ENCODE results near the gene WDR62. TPM values are rescaled to one million over a fixed set of nuclear protein-coding genes. Genes with fewer than 3 reads are reported as not detected.

Gene WDR62
- total RNA-seq, 3 donors from 2014 or later: 1.6 to 4.1 (median 1.9) TPM

DNA sequence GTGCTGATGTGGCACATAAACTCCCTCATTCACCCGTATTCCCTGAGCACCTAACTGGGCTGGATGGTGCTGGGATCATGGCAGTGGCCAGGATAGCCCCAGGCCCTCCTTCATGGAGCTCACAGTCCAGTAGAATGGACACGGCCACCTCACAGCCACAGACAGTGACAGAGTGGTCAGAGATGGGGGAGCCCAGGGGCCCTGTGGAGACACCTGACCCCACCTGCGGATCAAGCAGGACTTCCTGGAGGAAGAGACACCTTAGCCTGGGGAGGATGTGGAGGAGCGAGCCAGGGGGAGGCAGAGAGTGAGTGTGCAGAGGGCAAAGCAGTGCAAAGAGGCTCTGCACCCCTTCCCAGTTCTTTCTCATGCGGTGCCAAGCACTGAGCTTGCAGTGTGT is 35.1 kb downstream of the WDR62 start:
- no peak for TF ChIP-seq CTCF (IDR thresholded peaks at IDR 0.05)
- Histone ChIP-seq H3K36me3 (ENCODE audit: low read depth) (no peaks in the 10 kb centered on the region), H3K4me3 (no peak overlapping the region), H3K9me3 (no peaks in the 10 kb centered on the region), H3K4me1 (ENCODE audit: low read depth) (no peaks in the 10 kb centered on the region)
- DNase-seq: no peak
- no peak for ATAC-seq
- intact Hi-C loops (cut with DNase I, micrococcal nuclease): no loop called here

GRCh38 chr19:36090910-36091695 is 36.4 kb downstream of the WDR62 start:
- Histone ChIP-seq H3K4me3 (no peak overlapping the region), H3K4me1 (ENCODE audit: low read depth) (no peaks in the 10 kb centered on the region), H3K9me3 (no peaks in the 10 kb centered on the region), H3K36me3 (ENCODE audit: low read depth) (no peaks in the 10 kb centered on the region)
- no peak for DNase-seq
- ATAC-seq: no peak
- no peak for TF ChIP-seq CTCF (IDR thresholded peaks at IDR 0.05)
- intact Hi-C loops (cut with DNase I, micrococcal nuclease): no loop called here

DNA sequence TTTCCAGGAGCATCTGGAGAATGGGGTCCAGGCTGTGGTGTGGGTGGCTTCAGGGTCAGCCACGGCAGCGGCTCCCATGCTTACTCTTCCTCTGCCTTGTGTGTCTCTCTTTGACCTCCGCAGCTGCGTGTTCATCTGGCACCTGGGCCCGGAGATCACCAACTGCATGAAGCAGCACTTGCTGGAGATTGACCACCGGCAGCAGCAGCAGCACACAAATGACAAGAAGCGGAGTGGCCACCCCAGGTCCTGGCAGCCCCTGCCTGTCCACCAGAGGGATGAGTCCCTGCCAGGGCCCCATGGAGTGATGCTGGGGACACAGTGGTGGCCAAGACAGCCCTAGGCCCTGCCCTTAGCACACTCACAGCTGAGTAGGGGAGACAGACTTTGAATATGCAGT is 37.9 kb downstream of the WDR62 start:
- no peak for TF ChIP-seq CTCF (IDR thresholded peaks at IDR 0.05)
- intact Hi-C loops (cut with DNase I, micrococcal nuclease): no loop called here

GRCh38 chr19:36093146-36093662 is 38.5 kb downstream of the WDR62 start:
- Histone ChIP-seq H3K4me1 (ENCODE audit: low read depth) (no peaks in the 10 kb centered on the region), H3K4me3 (no peak overlapping the region), H3K9me3 (no peaks in the 10 kb centered on the region), H3K36me3 (ENCODE audit: low read depth) (no peaks in the 10 kb centered on the region)
- TF ChIP-seq CTCF (IDR thresholded peaks at IDR 0.05): no peak
- DNase-seq: no peak
- no peak for ATAC-seq
- intact Hi-C loops (cut with DNase I, micrococcal nuclease): no loop called here

More for the DNA sequence above, 37.9 kb downstream of the WDR62 start:
- no peaks in the 10 kb centered on the region for H3K9me3 ChIP-seq
- H3K4me3 ChIP-seq: no peak overlapping the region
- no peaks in the 10 kb centered on the region for H3K36me3 ChIP-seq (ENCODE audit: low read depth)
- ATAC-seq (no peak), DNase-seq (no peak)
- no peaks in the 10 kb centered on the region for H3K4me1 ChIP-seq (ENCODE audit: low read depth)

DNA sequence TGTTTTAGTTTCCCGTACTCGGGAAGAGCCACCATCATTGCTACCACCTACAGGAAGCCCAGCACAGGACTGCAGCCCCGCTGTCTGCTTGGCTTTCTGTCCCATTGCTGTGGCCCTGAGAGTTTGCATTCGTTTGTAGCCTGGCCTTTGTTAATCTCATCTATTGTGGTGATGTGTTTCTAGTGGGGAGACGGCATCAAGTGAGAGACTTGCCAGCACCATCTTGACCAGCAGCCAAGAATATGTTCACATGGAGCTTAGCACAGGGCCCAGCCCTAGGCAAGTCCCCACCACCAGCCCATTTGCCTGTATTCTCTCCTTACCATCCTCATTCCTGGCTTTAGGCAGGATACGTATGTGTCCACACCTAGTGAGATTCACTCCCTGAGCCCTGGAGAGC is 39.0 kb downstream of the WDR62 start:
- DNase-seq (no peak), ATAC-seq (no peak)
- Histone ChIP-seq H3K4me1 (ENCODE audit: low read depth) (no peaks in the 10 kb centered on the region), H3K4me3 (no peak overlapping the region), H3K36me3 (ENCODE audit: low read depth) (no peaks in the 10 kb centered on the region), H3K9me3 (no peaks in the 10 kb centered on the region)
- intact Hi-C loops (cut with DNase I, micrococcal nuclease): no loop called here
- TF ChIP-seq CTCF (IDR thresholded peaks at IDR 0.05): no peak

Data from mucosa of descending colon (tissue), 3 donors.